MM.1S (cell line): Measurements from ENCODE around the gene ZNF142.

ENCODE experiments used
- CTCF ChIP-seq: fragments of 300-600 bp; sonication (generic); IDR thresholded peaks from 2 replicates; pipeline ENCODE4 v1.5.1; 2016; ENCODE audit warnings: antibody characterized with exemption, low read length, mixed read lengths
- EZH2 ChIP-seq: fragments of 300-600 bp; sonication (generic); optimal IDR thresholded peaks from 2 replicates; pipeline ENCODE3; 2017; ENCODE audit warnings: low read depth, mild to moderate bottlenecking, antibody characterized with exemption, low read length, mixed read lengths

DNA sequence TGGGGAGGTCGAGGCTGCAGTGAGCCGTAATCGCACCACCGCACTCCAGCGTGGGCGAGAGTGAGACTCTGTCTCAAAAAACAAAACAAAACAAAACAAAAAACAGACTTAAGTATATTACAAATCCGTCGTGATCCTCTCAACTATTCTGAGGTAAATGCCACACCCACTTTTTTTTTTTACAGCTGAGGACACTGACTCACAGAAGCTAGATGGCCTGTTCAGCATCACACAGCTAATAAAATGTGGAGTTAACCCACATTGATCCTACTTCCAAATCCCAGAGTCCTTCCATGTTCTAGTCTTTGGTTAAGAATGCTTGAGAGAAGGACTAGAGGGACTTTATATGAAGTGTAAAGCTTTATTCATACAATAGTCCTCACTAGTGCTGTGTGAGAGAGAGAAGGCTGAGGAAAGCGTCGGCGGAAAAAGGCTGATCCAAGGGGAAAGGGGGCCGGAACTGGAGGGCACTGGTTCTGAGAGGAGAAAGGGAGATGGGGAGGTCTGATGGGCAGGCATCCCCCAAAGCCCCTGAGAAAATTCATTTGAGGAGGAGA, 11.8 kb upstream of the ZNF142 start:
- TF ChIP-seq CTCF: no peak
- no peak for TF ChIP-seq EZH2
